GM19438 (cell line): ENCODE measurements around the gene HPD.

Experiments
- ATAC-seq: cut with Tn5 transposase; IDR thresholded peaks from one replicate; pipeline ENCODE4 v1.9.1; 2021; ENCODE audit warnings: low read depth; ENCODE audit not compliant: unreplicated experiment

HPD gene

GRCh38 chr12:121829250-121829918 is 29.3 kb downstream of the HPD start:
- no peak for ATAC-seq

- no peak for ATAC-seq
Observed at GRCh38 chr12:121828826-121829225, 29.8 kb downstream of the HPD start.

- no peak for ATAC-seq
Observed at GRCh38 chr12:121828306-121828705, 30.4 kb downstream of the HPD start.

GRCh38 chr12:121827351-121828099 is 31.1 kb downstream of the HPD start:
- ATAC-seq = no peak

GRCh38 chr12:121826318-121827150 is 32.1 kb downstream of the HPD start:
- no peak for ATAC-seq

DNA sequence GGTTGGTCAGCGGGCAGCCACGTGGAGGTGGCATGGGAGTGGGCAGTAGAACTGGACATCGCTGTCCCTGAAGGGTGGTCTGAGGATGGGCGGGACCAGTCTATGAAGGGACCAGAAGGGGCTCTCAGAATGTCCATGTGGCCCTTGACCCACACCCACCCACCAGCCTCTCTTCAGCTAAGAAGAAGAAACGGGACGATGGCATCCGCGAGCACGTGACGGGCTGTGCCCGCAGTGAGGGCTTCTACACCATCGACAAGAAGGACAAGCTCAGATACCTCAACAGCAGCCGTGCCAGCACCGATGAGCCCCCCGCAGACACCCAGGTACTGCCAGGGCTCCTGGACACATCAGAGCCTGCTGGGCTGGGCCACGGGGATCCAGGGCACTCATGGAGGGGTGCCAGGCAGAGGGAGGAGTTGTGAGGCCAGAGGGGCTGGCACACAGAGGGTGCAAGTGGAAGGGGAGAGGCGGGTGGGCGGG is 33.6 kb downstream of the HPD start:
- no peak for ATAC-seq

- no peak for ATAC-seq
Observed at GRCh38 chr12:121823727-121824115, 34.9 kb downstream of the HPD start.

DNA sequence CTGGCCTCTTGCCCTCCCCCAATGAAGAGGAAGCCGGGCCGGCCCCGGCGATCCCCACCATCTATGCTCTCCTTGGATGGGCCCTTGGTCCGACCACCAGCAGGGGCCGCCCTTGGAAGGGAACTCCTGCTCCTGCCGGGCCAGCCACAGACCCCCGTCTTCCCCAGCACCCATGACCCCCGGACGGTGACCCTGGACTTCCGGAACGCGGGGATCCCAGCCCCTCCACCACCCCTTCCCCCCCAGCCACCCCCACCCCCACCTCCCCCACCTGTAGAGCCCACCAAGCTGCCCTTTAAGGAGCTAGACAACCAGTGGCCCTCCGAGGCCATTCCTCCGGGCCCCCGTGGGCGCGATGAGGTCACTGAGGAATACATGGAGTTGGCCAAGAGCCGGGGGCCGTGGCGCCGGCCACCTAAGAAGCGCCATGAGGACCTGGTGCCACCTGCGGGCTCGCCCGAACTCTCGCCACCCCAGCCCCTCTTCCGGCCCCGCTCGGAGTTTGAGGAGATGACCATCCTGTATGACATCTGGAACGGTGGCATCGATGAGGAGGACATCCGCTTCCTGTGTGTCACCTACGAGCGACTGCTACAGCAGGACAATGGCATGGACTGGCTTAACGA is 35.4 kb downstream of the HPD start:
- no peak for ATAC-seq

- ATAC-seq = no peak
Observed at GRCh38 chr12:121822393-121823100, 36.1 kb downstream of the HPD start.

GRCh38 chr12:121820056-121820455 is 38.6 kb downstream of the HPD start:
- ATAC-seq = no peak

DNA sequence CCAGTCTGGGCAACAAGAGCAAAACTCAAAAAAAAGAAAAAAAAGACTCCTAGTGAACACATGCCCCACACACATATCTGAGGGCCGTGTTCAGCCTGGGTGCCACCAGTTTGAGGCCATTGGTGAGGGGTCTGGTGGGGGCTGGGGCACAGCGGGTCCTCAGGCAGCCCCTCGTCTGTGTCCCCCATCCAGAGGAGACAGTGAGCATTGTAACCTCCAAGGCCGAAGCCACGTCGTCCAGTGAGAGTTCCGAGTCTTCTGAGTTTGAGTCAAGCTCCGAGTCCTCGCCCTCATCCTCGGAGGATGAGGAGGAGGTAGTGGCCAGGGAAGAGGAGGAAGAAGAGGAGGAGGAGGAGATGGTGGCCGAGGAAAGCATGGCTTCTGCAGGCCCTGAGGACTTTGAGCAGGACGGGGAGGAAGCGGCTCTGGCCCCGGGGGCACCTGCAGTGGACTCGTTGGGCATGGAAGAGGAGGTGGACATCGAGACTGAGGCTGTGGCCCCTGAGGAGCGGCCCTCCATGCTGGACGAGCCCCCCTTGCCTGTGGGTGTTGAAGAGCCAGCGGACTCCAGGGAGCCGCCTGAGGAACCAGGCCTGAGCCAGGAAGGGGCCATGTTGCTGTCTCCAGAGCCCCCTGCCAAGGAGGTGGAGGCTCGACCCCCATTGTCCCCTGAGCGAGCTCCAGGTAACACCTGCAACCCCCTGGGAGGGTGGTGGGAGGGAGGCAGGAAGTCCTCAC is 39.3 kb downstream of the HPD start:
- ATAC-seq = no peak

- ATAC-seq = no peak
Observed at GRCh38 chr12:121817648-121818043, 41.0 kb downstream of the HPD start.

DNA sequence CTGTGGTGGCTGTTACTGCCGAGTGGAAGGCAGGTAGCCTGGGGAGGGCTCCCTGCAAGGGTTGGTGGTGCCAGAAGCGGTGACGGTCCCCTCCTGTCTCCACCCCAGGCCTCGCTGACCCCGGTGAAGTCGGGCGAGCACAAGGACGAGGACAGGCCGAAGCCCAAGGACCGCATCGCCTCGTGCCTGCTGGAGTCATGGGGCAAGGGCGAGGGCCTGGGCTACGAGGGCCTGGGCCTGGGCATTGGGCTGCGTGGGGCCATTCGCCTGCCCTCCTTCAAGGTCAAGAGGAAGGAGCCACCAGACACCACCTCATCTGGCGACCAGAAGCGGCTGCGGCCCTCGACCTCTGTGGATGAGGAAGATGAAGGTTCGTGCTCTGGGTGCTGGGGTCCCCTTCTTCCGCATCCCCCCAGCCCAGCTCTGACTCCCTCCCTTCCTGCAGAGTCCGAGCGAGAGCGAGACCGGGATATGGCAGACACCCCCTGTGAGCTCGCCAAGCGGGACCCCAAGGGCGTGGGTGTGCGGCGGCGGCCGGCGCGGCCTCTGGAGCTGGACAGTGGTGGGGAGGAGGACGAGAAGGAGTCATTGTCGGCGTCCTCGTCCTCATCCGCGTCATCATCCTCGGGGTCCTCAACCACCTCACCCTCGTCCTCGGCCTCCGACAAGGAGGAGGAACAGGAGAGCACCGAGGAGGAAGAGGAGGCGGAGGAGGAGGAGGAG is 41.6 kb downstream of the HPD start:
- ATAC-seq = no peak

DNA sequence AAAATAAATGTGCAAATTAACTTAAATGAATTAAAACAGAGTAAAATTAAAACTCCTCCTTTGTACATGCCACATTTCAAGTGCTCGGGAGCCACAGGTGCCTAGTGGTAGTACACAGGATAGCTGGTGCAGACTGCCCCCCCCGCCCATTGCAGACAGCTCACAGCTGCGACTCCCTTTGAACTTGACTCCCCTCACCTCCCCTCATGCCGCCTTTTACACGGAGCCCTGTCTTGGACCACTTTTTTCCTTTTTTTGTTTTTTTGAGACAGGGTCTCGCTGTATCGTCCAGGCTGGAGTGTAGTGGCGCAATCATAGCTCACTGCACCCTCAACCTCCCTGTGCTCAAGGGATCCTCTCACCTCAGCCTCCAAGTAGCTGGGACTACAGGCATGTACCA is 43.4 kb downstream of the HPD start:
- no peak for ATAC-seq

- ATAC-seq = no peak
Observed at GRCh38 chr12:121814429-121815119, 44.1 kb downstream of the HPD start.

GRCh38 chr12:121813951-121814350 is 44.7 kb downstream of the HPD start:
- no peak for ATAC-seq

DNA sequence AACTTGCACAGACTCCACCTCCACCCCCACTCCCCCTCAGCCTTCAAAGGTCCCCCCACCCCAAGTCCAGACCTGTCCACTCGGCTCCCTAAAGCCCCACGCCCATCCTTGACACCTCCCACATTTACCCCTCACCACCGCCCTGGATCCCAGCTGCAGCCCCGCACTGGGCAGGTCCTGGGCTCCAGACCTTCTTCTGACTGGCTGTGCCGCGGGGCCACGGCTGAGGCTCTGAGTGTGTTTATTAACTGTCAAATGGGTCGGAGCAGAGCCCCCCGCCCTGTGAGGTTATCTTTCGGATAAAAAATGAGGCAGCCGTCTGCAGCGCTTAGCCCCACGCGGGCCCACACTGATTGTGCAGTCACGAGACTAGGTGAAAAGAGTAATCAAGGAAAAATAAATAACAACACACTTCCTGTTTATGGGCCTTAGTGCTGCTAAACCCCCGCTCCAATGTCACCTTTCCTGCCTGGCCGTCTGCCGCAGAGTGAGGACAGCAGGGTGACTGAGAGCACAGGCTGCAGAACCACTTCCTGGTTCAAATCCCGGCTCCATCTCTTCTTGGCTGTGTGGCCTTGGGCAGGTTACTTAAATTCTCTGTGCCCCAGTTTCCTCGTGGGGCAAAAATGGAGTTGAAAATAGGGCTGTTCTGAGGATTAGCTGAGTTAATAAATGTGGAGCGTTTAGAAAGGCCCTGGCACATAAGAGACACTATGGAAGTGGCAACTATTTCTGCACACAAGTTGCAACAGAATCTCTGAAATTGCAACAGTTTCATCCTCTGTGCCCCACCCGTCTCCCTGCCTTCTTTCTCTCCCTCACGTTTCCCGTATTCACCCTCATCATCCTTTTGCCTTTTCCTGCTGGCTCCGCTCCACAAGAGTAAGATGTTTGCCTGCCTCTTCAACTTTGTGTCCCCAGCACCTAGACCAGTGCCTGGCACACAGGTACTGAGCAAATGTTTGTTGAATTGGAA is 45.5 kb downstream of the HPD start:
- no peak for ATAC-seq
